Prostate gland (tissue), 2 donors: ENCODE results near the gene IL1A.

Experiments
- CTCF ChIP-seq, 4 experiments: fragments of 200-600 bp in 2 of 4; fragments of 450-650 bp in 2 of 4; sonication (generic) in 2 of 4; IDR thresholded peaks; 1 replicate in 3 of 4; 2 replicates in 1 of 4; pipeline ENCODE4 v1.5.1; 2016 to 2019; ENCODE audit warnings: antibody characterized with exemption in 4 of 4, mild to moderate bottlenecking in 2 of 4, moderate library complexity in 2 of 4
- POLR2A ChIP-seq: fragments of 450-650 bp; IDR thresholded peaks from one replicate; pipeline ENCODE4 v1.6.1; 2016; ENCODE audit warnings: antibody characterized with exemption, mild to moderate bottlenecking
- POLR2AphosphoS5 ChIP-seq: sonication (generic); formaldehyde crosslinking; IDR thresholded peaks from one replicate; pipeline ENCODE4 v1.6.1; 2017; ENCODE audit warnings: antibody characterized with exemption

DNA sequence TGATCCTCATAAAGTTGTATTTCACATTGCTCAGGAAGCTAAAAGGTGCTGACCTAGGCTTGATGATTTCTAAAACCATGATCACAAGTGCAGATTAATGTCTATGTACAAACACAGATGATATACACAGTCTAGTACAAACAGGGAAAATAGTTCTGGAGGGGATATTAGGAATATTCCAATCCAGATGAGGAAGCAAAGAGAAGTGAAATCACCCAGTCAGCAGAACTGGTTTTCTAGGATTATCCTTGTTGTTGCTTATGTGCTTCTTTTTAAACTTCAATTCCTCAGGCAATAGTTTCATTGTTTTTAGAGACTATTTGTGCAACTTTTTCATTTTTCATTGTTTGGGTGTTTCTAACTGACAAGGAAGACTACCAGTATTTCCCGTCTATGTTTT is 4.7 kb downstream of the IL1A start:
- TF ChIP-seq CTCF (IDR thresholded peaks at IDR 0.05) = no peak
- no peak for TF ChIP-seq POLR2A
- TF ChIP-seq POLR2AphosphoS5 = no peak
